Measurements from ENCODE around the gene POLR2L. TPM values are rescaled to one million over a fixed set of nuclear protein-coding genes. Genes with fewer than 3 reads are reported as not detected.

Gene POLR2L
- total RNA-seq, 2 donors from 2014 or later, result 41.2 to 106 TPM

GRCh38 chr11:833114-833791, 9.1 kb downstream of the POLR2L start:
- Mint-ChIP-seq H3K4me3 (peak overlapping the region; percentile 78), H3K36me3 (ENCODE audit: low read depth) (no peaks in the 10 kb centered on the region), H3K9me3 (no peaks in the 10 kb centered on the region), H3K4me1 (peaks cover 5% of the 10 kb centered on the region), H3K27ac (no peak overlapping the region), H3K27me3 (peaks cover 3% of the 10 kb centered on the region)
- peak; percentile 52 for ATAC-seq (replicated peaks)

- ATAC-seq (replicated peaks), result peak; percentile 79
- Mint-ChIP-seq H3K9me3 (no peaks in the 10 kb centered on the region), H3K27me3 (peaks cover 5% of the 10 kb centered on the region), H3K36me3 (ENCODE audit: low read depth) (no peaks in the 10 kb centered on the region), H3K4me3 (peak within 1 kb of the TSS; percentile 78), H3K4me1 (peaks cover 8% of the 10 kb centered on the region), H3K27ac (no peak within 1 kb of the TSS)
Observed at GRCh38 chr11:832529-833113, 9.7 kb downstream of the POLR2L start, which contains the start of gene CD151. Gene CD151, plus strand, starts transcription at chr11:832952. Its CDS starts 3,118 bp downstream, at chr11:836070.

GRCh38 chr11:831961-832528, 10.3 kb downstream of the POLR2L start:
- no peak for ATAC-seq (replicated peaks)
- H3K4me3 Mint-ChIP-seq, result peak overlapping the region; percentile 43
- no peak overlapping the region for H3K27ac Mint-ChIP-seq

GRCh38 chr11:831118-831864, 11.0 kb downstream of the POLR2L start:
- H3K27me3 Mint-ChIP-seq, result peaks cover 7% of the 10 kb centered on the region
- no peak overlapping the region for H3K27ac Mint-ChIP-seq
- no peaks in the 10 kb centered on the region for H3K36me3 Mint-ChIP-seq (ENCODE audit: low read depth)
- ATAC-seq (replicated peaks), result no peak
- H3K4me1 Mint-ChIP-seq, result peaks cover 10% of the 10 kb centered on the region
- H3K4me3 Mint-ChIP-seq, result peak overlapping the region; percentile 43
- H3K9me3 Mint-ChIP-seq, result no peaks in the 10 kb centered on the region

More at GRCh38 chr11:831961-832528, 10.3 kb downstream of the POLR2L start:
- Mint-ChIP-seq H3K36me3 (ENCODE audit: low read depth) (no peaks in the 10 kb centered on the region), H3K4me1 (peaks cover 10% of the 10 kb centered on the region), H3K9me3 (no peaks in the 10 kb centered on the region), H3K27me3 (peaks cover 7% of the 10 kb centered on the region)

- Mint-ChIP-seq H3K36me3 (ENCODE audit: low read depth) (peaks cover under 1% of the 10 kb centered on the region), H3K9me3 (no peaks in the 10 kb centered on the region), H3K4me3 (peak overlapping the region; percentile 43), H3K4me1 (peaks cover 10% of the 10 kb centered on the region), H3K27ac (no peak overlapping the region), H3K27me3 (peaks cover 7% of the 10 kb centered on the region)
- ATAC-seq (replicated peaks), result peak; percentile 40
Observed at GRCh38 chr11:830295-831117, 11.8 kb downstream of the POLR2L start.

DNA sequence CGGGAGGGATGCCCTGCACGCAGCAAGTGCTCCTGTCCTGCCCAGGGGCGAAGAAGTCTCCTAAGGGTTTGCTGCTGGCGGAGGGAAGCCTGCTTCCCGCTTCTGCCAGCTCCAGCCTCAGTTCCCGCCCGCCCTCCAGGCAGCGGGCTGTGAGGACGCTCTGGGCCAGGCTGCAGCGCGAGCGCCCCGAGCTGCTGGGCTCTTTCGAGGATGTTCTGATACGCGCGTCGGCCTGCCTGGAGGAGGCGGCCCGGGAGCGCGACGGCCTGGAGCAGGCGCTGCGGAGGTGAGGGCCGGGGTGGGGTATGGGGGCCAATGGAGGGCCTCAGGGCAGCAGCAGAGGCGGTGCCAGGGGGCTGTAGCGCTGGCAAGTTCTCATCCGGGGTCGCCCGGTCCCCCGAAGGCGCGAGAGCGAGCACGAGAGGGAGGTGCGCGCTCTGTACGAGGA, 12.5 kb downstream of the POLR2L start:
- Mint-ChIP-seq H3K4me1 (peaks cover 10% of the 10 kb centered on the region), H3K27ac (no peak overlapping the region), H3K4me3 (peak overlapping the region; percentile 43), H3K36me3 (ENCODE audit: low read depth) (peaks cover 7% of the 10 kb centered on the region), H3K9me3 (no peaks in the 10 kb centered on the region), H3K27me3 (peaks cover 7% of the 10 kb centered on the region)
- ATAC-seq (replicated peaks), result no peak

DNA sequence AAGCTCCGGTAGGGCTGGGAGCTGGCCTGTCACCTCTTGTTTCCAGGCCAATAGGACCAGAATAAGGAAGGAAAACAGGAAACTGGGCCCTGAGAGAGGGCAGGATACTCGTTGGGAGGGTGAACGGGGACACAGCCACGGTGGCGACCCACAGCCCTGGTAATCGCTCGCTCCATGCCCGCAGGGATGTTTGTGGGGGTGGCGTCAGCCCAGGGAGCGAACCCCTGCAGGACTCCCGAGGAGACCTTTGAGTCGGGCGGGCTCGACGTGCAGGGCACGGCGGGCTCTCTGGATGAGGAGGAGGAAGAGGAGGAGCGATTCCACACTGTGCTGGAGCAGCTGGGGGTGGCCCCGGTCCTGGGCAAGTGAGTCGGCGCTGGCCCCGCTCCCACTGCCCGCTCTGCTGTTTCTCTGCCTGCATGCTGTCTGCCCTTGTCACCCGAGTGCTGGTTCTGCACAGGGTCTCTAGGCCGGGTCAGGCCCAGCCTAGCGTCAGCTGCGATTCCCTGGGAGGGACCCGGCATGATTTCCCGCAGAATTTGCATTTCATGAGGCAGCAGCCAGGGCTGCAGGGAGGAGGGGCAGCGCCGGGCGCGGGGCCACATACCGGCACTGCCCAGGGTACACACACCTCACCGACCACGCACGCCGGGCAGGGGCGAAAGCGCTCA, 13.0 kb downstream of the POLR2L start:
- Mint-ChIP-seq H3K9me3 (no peaks in the 10 kb centered on the region), H3K27ac (no peak overlapping the region), H3K4me3 (peak overlapping the region; percentile 43), H3K4me1 (peaks cover 10% of the 10 kb centered on the region), H3K27me3 (peaks cover 7% of the 10 kb centered on the region), H3K36me3 (ENCODE audit: low read depth) (peaks cover 11% of the 10 kb centered on the region)
- no peak for ATAC-seq (replicated peaks)

DNA sequence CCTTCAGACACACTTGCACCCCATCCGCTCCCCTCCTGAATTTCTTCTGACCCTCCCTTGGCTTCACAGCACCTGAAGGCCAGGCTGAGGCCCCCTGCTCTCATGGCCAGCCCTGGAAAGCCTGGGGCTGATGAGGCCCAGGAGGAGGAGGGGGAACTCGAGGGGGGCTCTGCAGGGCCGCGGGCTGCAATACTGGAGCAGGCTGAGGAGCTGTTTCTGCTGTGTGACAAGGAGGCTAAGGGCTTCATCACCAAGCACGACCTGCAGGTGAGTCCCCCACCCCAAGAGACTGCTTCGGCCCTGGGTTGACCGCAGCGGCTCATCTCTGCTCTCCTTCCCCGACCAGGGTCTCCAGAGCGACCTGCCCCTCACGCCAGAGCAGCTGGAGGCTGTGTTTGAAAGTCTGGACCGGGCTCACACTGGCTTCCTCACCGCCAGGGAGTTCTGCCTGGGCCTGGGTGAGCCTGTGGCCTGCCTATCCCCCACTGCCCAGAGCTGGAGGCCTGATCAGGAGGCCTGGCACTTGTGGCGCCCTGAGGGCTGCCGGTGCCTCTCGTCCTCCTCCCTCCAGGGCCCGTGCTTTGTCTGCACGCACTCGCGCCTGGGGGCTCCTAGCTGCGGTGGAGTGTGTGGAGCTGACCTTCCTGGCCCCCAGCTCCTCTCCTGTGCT, 13.7 kb downstream of the POLR2L start:
- Mint-ChIP-seq H3K36me3 (ENCODE audit: low read depth) (peaks cover 11% of the 10 kb centered on the region), H3K27me3 (peaks cover 7% of the 10 kb centered on the region), H3K4me3 (peak overlapping the region; percentile 65), H3K4me1 (peaks cover 6% of the 10 kb centered on the region), H3K27ac (no peak overlapping the region), H3K9me3 (no peaks in the 10 kb centered on the region)
- no peak for ATAC-seq (replicated peaks)

GRCh38 chr11:827897-828192, 14.5 kb downstream of the POLR2L start, which contains the start of gene CRACR2B:
Gene CRACR2B, plus strand, starts transcription at chr11:827919. Its CDS starts 689 bp downstream, at chr11:828608.
- Mint-ChIP-seq H3K4me1 (peaks cover 6% of the 10 kb centered on the region), H3K27ac (no peak within 1 kb of the TSS), H3K4me3 (peak within 1 kb of the TSS; percentile 65), H3K36me3 (ENCODE audit: low read depth) (peaks cover 16% of the 10 kb centered on the region), H3K27me3 (peaks cover 7% of the 10 kb centered on the region), H3K9me3 (no peaks in the 10 kb centered on the region)
- ATAC-seq (replicated peaks), result no peak

DNA sequence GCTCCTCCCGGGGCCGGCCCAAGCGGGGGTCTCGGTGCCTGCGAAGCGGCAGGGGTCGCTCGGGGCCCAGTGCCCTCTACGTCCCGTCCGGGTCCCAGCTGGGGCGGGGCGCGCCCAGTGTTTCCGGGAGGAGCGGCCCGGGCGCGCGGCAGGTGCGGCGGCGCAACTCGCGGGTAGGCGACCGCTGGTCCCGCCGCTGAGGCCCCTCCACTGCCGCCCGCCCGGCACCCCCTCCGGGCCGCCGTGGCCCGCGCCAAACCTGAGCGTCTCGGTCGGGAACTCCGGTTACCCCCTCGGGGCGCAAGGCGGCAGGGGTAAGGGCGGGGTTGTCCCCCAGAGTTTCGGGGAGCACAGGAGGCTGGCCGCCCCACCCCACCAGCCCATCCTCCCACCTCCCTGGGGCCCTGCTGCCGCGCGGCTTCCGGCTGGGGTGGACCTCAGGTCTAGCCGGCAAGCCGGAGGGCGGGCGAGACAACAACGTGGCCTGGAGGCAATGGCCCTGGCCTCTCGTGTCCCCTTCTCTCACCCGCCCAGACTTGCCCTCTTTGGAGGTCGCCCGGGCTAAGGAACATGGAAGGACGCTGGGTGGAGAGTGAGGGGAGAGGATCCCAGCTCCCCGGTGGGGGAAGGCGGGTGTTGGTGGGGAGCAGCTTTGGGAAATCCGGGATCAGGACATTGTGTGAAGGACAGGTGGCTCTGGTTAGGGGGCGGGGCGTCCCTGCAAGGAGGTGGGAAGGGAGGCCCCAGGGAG, 15.0 kb downstream of the POLR2L start:
- no peaks in the 10 kb centered on the region for H3K9me3 Mint-ChIP-seq
- H3K4me1 Mint-ChIP-seq, result peaks cover 6% of the 10 kb centered on the region
- peaks cover 7% of the 10 kb centered on the region for H3K27me3 Mint-ChIP-seq
- no peak overlapping the region for H3K27ac Mint-ChIP-seq
- H3K36me3 Mint-ChIP-seq (ENCODE audit: low read depth), result peaks cover 16% of the 10 kb centered on the region
- H3K4me3 Mint-ChIP-seq, result peak overlapping the region; percentile 65
- ATAC-seq (replicated peaks), result peak; percentile 46

DNA sequence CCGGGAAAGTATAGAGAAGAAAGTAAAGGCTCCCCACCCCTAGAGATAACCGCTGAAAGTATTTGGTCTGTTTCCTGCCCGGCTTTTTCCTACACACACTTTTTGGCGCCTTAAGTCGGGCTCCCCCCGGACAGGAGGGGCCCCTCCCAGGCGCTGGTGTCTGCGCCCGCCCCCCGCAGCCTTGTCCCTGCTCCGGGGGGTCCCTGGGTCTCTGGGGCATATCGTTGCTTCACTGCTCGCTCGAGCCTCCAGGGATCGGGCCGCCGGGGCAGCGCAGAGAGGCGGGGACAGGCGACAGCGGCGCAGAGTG, 15.5 kb downstream of the POLR2L start:
- no peak for ATAC-seq (replicated peaks)
- H3K9me3 Mint-ChIP-seq, result no peaks in the 10 kb centered on the region
- peaks cover 7% of the 10 kb centered on the region for H3K27me3 Mint-ChIP-seq
- peaks cover 6% of the 10 kb centered on the region for H3K4me1 Mint-ChIP-seq
- H3K4me3 Mint-ChIP-seq, result peak overlapping the region; percentile 64
- H3K36me3 Mint-ChIP-seq (ENCODE audit: low read depth), result peaks cover 16% of the 10 kb centered on the region
- H3K27ac Mint-ChIP-seq, result no peak overlapping the region

- Mint-ChIP-seq H3K27ac (no peak overlapping the region), H3K27me3 (peaks cover 4% of the 10 kb centered on the region), H3K36me3 (ENCODE audit: low read depth) (peaks cover 16% of the 10 kb centered on the region), H3K4me3 (peak overlapping the region; percentile 64), H3K4me1 (peaks cover 6% of the 10 kb centered on the region), H3K9me3 (no peaks in the 10 kb centered on the region)
- no peak for ATAC-seq (replicated peaks)
Observed at GRCh38 chr11:826227-826621, 16.1 kb downstream of the POLR2L start.
